ENCODE data around the gene ASCL2.

ASCL2 gene

DNA sequence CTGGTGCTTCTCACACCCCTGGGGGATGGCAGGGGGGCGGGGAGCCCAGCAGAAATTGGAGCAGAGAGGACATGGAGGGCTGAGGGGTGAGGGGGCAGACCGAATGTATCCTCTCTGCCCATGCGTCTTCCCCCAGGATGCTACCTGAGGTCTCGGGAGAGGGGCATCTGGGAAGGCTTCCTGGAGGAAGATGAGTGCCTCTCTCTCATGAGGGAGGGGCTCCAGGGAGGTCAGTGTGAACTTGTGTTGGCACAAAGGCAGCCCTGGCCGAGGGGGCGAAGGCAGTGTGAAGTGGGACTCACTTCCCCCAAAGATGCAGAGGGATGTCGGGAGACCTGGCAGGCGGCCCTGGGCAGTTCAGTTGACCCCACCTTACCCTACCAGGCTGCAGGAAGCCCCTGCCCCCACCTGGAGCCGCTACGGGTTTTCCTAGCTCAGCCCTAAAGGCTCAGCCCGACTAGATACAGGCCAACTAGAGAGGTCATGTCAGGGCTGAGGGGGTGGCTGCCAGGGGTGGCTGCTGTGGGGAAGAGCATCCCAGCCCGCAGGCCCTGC is 10.4 kb downstream of the ASCL2 start:
- TF ChIP-seq, protein P1, sequence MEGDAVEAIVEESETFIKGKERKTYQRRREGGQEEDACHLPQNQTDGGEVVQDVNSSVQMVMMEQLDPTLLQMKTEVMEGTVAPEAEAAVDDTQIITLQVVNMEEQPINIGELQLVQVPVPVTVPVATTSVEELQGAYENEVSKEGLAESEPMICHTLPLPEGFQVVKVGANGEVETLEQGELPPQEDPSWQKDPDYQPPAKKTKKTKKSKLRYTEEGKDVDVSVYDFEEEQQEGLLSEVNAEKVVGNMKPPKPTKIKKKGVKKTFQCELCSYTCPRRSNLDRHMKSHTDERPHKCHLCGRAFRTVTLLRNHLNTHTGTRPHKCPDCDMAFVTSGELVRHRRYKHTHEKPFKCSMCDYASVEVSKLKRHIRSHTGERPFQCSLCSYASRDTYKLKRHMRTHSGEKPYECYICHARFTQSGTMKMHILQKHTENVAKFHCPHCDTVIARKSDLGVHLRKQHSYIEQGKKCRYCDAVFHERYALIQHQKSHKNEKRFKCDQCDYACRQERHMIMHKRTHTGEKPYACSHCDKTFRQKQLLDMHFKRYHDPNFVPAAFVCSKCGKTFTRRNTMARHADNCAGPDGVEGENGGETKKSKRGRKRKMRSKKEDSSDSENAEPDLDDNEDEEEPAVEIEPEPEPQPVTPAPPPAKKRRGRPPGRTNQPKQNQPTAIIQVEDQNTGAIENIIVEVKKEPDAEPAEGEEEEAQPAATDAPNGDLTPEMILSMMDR (IDR thresholded peaks at IDR 0.05; ENCODE audit: insufficient read depth, missing control alignments) = no peak
- no peak for DNase-seq (ENCODE audit: insufficient read length, low spot score)
- FAIRE-seq = no peak

DNA sequence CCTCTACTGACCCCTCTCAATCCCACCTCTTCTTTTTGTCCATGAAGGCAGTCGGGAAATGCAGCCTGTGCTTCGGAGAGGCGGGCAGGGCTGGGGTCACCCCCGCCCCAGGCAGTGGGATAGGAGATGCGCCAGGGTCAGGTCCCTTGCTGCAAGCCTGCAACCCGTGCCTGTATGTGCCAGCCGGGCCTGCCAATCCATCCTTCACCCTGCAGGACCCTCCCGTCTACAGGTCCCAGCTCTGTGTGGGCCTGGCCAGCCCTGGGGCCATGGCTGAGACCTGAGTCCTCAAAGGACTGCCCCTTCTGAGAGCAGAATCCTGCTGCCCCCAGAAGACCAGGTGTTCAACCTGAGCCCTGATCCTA is 10.9 kb downstream of the ASCL2 start:
- DNase-seq (ENCODE audit: insufficient read length, low spot score) (no peak), FAIRE-seq (no peak)
- TF ChIP-seq, protein P1 (IDR thresholded peaks at IDR 0.05; ENCODE audit: insufficient read depth, missing control alignments) = no peak

GRCh38 chr11:2258501-2259465 is 11.6 kb downstream of the ASCL2 start:
- FAIRE-seq = no peak
- TF ChIP-seq, protein P1 (IDR thresholded peaks at IDR 0.05; ENCODE audit: insufficient read depth, missing control alignments) = no peak
- DNase-seq (ENCODE audit: insufficient read length, low spot score) = no peak

GRCh38 chr11:2256951-2257700 is 13.3 kb downstream of the ASCL2 start:
- TF ChIP-seq, protein P1 (IDR thresholded peaks at IDR 0.05; ENCODE audit: insufficient read depth, missing control alignments) = no peak
- FAIRE-seq (no peak), DNase-seq (ENCODE audit: insufficient read length, low spot score) (no peak)

- FAIRE-seq = no peak
- no peak for DNase-seq (ENCODE audit: insufficient read length, low spot score)
These were observed 14.0 kb downstream of the ASCL2 start for GRCh38 chr11:2256293-2256913.

DNA sequence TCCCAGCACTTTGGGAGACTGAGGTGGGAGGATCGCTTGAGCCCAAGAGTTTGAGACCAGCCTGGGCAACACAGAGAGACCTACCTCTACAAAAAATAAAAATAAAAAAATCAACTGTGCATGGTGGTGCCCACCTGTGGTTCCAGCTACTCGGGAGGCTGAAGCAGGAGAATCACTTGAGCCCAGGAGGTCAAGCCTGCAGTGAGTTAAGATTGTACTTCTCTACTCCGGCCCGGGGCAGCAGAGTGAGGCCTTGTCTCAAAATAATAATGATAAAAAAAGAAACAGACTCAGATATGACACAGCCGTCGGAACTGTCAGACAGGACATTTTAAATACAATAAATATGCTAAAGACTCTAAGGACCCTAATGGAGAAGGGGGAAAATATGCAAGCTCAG is 18.4 kb downstream of the ASCL2 start:
- TF ChIP-seq, protein P1 (IDR thresholded peaks at IDR 0.05; ENCODE audit: insufficient read depth, missing control alignments) = no peak
- DNase-seq (ENCODE audit: insufficient read length, low spot score) = no peak
- FAIRE-seq = no peak

More at GRCh38 chr11:2256293-2256913, 14.0 kb downstream of the ASCL2 start:
- TF ChIP-seq, protein P1 (IDR thresholded peaks at IDR 0.05; ENCODE audit: insufficient read depth, missing control alignments) = no peak
